Heart right ventricle (tissue), 16 donors: ENCODE measurements around the gene FCER1G. TPM values are rescaled to one million over a fixed set of nuclear protein-coding genes. Genes with fewer than 3 reads are reported as not detected.
"Not testable (repeated sequence)": the region's sequence is repeated elsewhere in the genome, so short reads cannot be mapped to it uniquely, and the experiment has no call there.

Experiments used
- ATAC-seq, 8 donors: fragments of 200-7000 bp; cut with Tn5 transposase; one replicate each; pipeline ENCODE4 v1.9.1; 2020; ENCODE audit warnings: mild to moderate bottlenecking in 8 of 8, moderate library complexity in 8 of 8, moderate number of reproducible peaks in 1 of 8
- DNase-seq, 2 donors: peaks; one replicate each; pipeline ENCODE4 v3.0.0-alpha.2; 2020
- H3K27ac ChIP-seq, 10 donors: fragments of 200-600 bp; sonication (generic) in 2 of 10; one replicate each; pipeline versions ENCODE4 v1.5.0 to v1.8.0; 2020 to 2022; ENCODE audit warnings: mild to moderate bottlenecking in 3 of 10
- H3K27me3 ChIP-seq, 7 donors: fragments of 200-600 bp; one replicate each; pipeline ENCODE4 v1.8.0; 2021 to 2022; ENCODE audit warnings: mild to moderate bottlenecking in 2 of 7
- H3K36me3 ChIP-seq, 9 donors: fragments of 200-600 bp; sonication (generic) in 1 of 9; one replicate each; pipeline versions ENCODE4 v1.5.0 to v1.8.0; 2020 to 2022; ENCODE audit warnings: mild to moderate bottlenecking in 2 of 9
- H3K4me1 ChIP-seq, 9 donors: fragments of 200-600 bp; sonication (generic) in 1 of 9; one replicate each; pipeline versions ENCODE4 v1.5.0 to v1.8.0; 2020 to 2022; ENCODE audit warnings: mild to moderate bottlenecking in 4 of 9
- H3K4me3 ChIP-seq, 10 donors: fragments of 200-600 bp; sonication (generic) in 2 of 10; one replicate each; pipeline versions ENCODE4 v1.5.0 to v1.8.0; 2020 to 2022; ENCODE audit warnings: mild to moderate bottlenecking in 7 of 10, moderate library complexity in 2 of 10
- H3K9me3 ChIP-seq, 11 donors: fragments of 200-600 bp in 10 of 11; sonication (generic) in 2 of 11; one replicate each; pipeline versions ENCODE4 v1.5.0 to v1.8.0; 2013 to 2022; ENCODE audit warnings: mild to moderate bottlenecking in 2 of 11, control low read depth in 1 of 11, moderate library complexity in 1 of 11
- WGBS, 2 donors: extraction: QIAGEN DNeasy Blood & Tissue Kit; methylation state at CpG; one replicate each; pipeline ENCODE4 v1.1.7; 2013; ENCODE audit warnings: inconsistent platforms in 1 of 2; 5-methylcytosine and 5-hydroxymethylcytosine counted together
- intact Hi-C, 10 donors: fragments of 100-400 bp; cut with DNase I; formaldehyde crosslinking; loops; one replicate each; pipeline versions ENCODE4 v1.11.1 to v1.14.2; 2022
- polyA plus RNA-seq, 2 donors: library from polyadenylated mRNA; stranded (reverse); fragments of 200-250 nt; gene quantifications; one replicate each; pipeline ENCODE4 v1.2.3, GENCODE V29; 2013
- total RNA-seq, 10 donors: library from RNA; stranded (reverse); fragmentation: NEBNext Ultra II Directional in 3 of 10; extraction: Animal tissue kit (Norgen Biotek cat#: 25700) in 3 of 10; gene quantifications; one replicate each; pipeline versions ENCODE4 v1.2.1 to v1.2.4, GENCODE V29; 2021 to 2023
- TF ChIP-seq, protein P1 (sequence below), 9 donors: fragments of 200-600 bp; sonication (generic) in 2 of 9; IDR thresholded peaks; one replicate each; pipeline versions ENCODE4 v1.5.0 to v1.8.0; 2021 to 2022; ENCODE audit warnings: antibody characterized with exemption in 9 of 9, mild to moderate bottlenecking in 5 of 9, moderate library complexity in 1 of 9
- donor health status: Arrhythmogenic right ventricular cardiomyopathy.
- donor health status: ischemic (EF 13 %, LVEDD 7.1; RV severe dilation, severe dysfunction).
- donor health status: healthy with polysubstance abuse.
- donor health status: DM: no; HTN: yes; CAD: no.
- donor health status: DM: no; HTN: no; CAD: no.
- donor health status: ischemic (EF 25% LVEDD 6.9; RV normal size, moderate dysfunction).
- donor health status: ischemic (EF 25% LVEDD 5.7; RV mildly dilated, moderate dysfunction).
- donor health status: healthy.
- donor health status: DM: yes; HTN: yes; CAD: no.
- donor health status: Ischemic cardiomyopathy.
- donor health status: ischemic (EF 35%, LVEDD 5.7; RV mildly dilated, moderate dysfunction).
- donor health status: nonischemic (EF 11% LVEDD 7.7; RV severe dilation, severe dysfunction).
- donor health status: DM: yes; HTN: yes; CAD: no.
- donor health status: PGD.
- donor health status: ischemic (EF 29% LVEDD 5.4; RV normal size, mild dysfunction).
- donor health status: nonischemic (EF 23%, LVEDD 6.1; RV moderate dilation, normal function).

FCER1G gene
- total and polyA plus RNA-seq, 12 donors, result 2.0 to 65.8 (median 11.5) TPM

DNA sequence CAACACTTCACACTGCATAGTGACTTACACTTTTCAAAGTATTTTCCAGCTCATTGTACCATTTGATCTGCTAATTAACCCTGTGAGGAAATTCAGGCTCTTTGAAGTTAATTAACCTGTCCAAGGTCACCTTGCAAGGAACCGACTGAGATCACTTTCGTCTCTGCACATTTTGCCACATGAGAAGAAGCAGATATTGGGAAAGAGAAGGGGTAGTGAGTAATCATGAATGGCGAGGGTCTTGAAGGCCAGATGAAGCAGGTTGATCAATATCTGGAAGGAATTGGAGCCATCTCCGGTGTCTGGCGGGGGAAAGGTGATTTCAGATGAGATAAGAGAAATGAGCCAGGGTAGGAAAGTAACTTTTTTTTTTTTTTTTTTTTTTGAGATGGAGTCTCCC is 4.9 kb downstream of the FCER1G start:
- no peak overlapping the region for H3K27ac ChIP-seq
- intact Hi-C loops, result loop anchor here in 1 of 10 donors (10.0 kb wide), 1 partner anchor 165 kb away; no protein-coding TSS in a partner anchor
- ATAC-seq, result no peak
- H3K9me3 ChIP-seq, result no peaks in the 10 kb centered on the region
- H3K4me1 ChIP-seq, result peaks cover 0 to 33% (median 4%) of the 10 kb centered on the region in 9 donors
- H3K4me3 ChIP-seq, result no peak overlapping the region
- 88% methylated on average over 5 of the region's 5 CpGs for WGBS, 2 donors
- no peaks in the 10 kb centered on the region for H3K27me3 ChIP-seq
- TF ChIP-seq, protein P1, sequence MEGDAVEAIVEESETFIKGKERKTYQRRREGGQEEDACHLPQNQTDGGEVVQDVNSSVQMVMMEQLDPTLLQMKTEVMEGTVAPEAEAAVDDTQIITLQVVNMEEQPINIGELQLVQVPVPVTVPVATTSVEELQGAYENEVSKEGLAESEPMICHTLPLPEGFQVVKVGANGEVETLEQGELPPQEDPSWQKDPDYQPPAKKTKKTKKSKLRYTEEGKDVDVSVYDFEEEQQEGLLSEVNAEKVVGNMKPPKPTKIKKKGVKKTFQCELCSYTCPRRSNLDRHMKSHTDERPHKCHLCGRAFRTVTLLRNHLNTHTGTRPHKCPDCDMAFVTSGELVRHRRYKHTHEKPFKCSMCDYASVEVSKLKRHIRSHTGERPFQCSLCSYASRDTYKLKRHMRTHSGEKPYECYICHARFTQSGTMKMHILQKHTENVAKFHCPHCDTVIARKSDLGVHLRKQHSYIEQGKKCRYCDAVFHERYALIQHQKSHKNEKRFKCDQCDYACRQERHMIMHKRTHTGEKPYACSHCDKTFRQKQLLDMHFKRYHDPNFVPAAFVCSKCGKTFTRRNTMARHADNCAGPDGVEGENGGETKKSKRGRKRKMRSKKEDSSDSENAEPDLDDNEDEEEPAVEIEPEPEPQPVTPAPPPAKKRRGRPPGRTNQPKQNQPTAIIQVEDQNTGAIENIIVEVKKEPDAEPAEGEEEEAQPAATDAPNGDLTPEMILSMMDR (IDR thresholded peaks at IDR 0.05), result no peak
- peaks cover 0 to 29% (median 0%) of the 10 kb centered on the region in 9 donors for H3K36me3 ChIP-seq
- DNase-seq, result no peak

DNA sequence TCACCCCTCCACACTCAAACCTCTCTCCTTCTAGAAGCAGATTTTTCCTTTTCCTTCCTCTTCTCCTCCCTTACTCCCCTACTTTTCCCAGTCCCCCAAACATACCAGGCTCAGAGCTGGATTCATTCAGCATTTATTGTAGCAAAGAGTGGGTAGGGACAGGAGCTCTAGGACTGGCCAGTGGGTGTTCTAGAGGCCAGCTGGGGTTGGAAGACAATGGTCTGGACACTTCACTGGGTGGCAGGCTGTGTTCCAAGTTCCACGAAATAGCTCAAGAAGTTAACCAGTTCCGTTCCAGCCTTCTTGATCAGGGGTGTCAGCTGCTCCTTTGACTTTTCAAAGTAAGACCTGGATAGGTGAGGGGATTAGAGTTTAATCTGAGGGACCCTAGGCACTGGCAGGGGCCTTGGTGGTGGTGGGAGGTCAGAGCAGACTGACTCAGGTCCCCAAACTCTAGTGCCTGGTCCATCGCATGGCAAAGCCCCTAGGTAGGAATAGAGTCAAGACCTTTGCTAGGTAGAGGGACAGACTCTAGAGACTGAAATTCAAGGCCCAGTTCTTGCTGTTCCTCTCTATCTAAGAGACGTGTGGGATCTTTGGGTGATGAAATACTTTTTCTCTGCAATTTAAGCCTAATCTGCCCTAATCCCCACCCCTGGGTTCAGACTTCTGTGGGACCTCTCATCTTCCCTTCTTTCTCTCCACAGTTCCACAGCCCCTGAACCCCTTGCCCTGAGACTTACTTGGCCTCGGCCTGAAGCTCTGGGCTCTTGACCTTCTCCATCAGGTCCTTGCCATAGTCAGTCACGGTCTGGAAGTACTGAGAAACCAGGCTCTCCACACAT is 7.3 kb downstream of the FCER1G start:
- intact Hi-C loops, result loop anchor here in 2 of 10 donors (2.0 to 10.0 kb wide), 2 partner anchors 44 to 162 kb away; no protein-coding TSS in a partner anchor
- H3K9me3 ChIP-seq, result no peaks in the 10 kb centered on the region
- H3K27me3 ChIP-seq, result no peaks in the 10 kb centered on the region
- H3K27ac ChIP-seq, result no peak overlapping the region
- ATAC-seq (no peak), DNase-seq (no peak)
- TF ChIP-seq, protein P1 (IDR thresholded peaks at IDR 0.05), result no peak
- peaks cover 6 to 34% (median 19%) of the 10 kb centered on the region in 9 donors for H3K4me1 ChIP-seq
- WGBS, 2 donors, result 74 to 79% methylated on average over 6 of the region's 6 CpGs
- peaks cover 0 to 22% (median 0%) of the 10 kb centered on the region in 9 donors for H3K36me3 ChIP-seq
- H3K4me3 ChIP-seq, result no peak overlapping the region

DNA sequence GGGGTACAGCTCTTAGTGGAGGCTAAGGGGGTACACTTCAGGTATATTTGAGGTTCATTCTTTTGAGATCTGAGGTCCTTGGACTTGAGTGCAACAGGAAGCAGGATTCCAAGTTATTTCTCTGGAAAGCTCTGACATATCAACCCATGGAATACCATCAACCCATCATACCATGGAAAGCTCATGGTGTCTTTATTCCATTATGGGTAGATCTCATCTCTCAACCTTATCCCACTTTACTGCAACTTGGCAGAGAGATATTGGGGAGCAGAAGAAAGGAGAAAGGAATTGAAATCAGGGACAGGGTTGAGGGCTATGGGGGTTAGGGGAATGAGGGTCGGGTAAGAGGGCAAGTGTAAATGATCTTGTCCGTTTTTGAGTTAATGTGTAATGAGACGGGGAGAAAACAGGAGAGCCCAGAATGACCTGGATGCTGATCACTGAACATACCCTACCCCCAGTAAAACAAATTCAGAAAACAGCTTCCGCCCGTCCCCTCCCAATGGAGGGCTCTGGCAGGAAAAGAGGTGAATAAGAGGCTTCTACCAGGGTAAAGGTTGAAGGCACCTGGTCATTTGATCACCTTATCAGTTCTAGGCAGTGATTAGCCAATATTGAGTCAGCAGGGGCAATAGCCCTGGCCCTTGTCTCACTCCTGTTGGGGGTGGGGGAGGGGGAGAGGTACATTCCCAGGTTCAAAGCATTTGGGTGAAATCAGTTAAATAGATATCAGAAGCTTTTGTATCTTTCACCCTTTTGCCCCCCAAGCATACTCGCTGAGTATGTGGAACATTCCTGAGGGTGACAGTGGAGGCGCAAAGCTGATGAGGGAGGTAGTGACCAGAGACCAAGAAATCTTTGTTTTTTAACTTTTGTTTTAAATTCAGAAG is 9.0 kb downstream of the FCER1G start:
- WGBS, 2 donors, result 91 to 92% methylated on average over 7 of the region's 7 CpGs
- TF ChIP-seq, protein P1 (IDR thresholded peaks at IDR 0.05), result no peak
- no peak overlapping the region for H3K4me3 ChIP-seq
- H3K4me1 ChIP-seq, result peaks cover 6 to 30% (median 25%) of the 10 kb centered on the region in 9 donors
- DNase-seq (no peak), ATAC-seq (no peak)
- no peaks in the 10 kb centered on the region for H3K9me3 ChIP-seq
- no peaks in the 10 kb centered on the region for H3K27me3 ChIP-seq
- peaks cover 0 to 21% (median 10%) of the 10 kb centered on the region in 9 donors for H3K36me3 ChIP-seq
- intact Hi-C loops, result loop anchor here in 2 of 10 donors (2.0 to 10.0 kb wide), 2 partner anchors 45 to 161 kb away; no protein-coding TSS in a partner anchor
- H3K27ac ChIP-seq, result no peak overlapping the region

DNA sequence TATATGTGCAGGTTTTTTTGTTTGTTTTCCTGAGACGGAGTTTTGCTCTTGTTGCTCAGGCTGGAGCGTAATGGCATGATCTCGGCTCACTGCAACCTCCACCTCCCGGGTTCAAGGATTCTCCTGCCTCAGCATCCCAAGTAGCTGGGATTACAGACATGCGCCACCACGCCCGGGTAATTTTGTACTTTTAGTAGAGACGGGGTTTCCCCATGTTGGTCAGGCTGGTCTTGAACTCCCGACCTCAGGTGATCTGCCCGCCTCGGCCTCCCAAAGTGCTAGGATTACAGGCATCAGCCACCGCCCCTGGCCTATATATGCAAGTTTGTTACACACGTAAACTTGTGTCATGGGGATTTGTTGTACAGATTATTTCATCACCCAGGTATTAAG is 9.6 kb downstream of the FCER1G start:
- H3K27me3 ChIP-seq, H3K9me3 ChIP-seq, DNase-seq, ATAC-seq, H3K4me3 ChIP-seq: not testable (repeated sequence)
- Histone ChIP-seq H3K4me1 (peaks cover 6 to 30% (median 25%) of the 10 kb centered on the region in 9 donors), H3K27ac (peak overlapping the region in 5 of 10 donors; percentile 47 to 89 (median 66)), H3K36me3 (peaks cover 0 to 21% (median 16%) of the 10 kb centered on the region in 9 donors)
- intact Hi-C loops, result loop anchor here (5.0 to 10.0 kb wide), 6 partner anchors 32 to 160 kb away; partner anchors contain the start of genes CFAP126 (in 3 of the 10) and SDHC (in 3 of the 10)
- WGBS, 2 donors, result 92 to 95% methylated on average over 13 of the region's 13 CpGs
